ENCODE data around the gene ETS2.

ETS2 gene

GRCh38 chr21:38805328-38806152, at the start of gene ETS2:
Gene ETS2, plus strand, starts transcription at chr21:38805929. Its CDS starts 4,106 bp downstream, at chr21:38810035.
- peak; percentile 93 for DNase-seq

- DNase-seq: no peak
Measured at GRCh38 chr21:38756746-38757145, 49.0 kb upstream of the ETS2 start.

GRCh38 chr21:38758501-38759214, 47.1 kb upstream of the ETS2 start:
- DNase-seq: no peak

- DNase-seq: peak; percentile 39
Measured at GRCh38 chr21:38759413-38759812, 46.3 kb upstream of the ETS2 start.

GRCh38 chr21:38760017-38760761, 45.5 kb upstream of the ETS2 start:
- peak; percentile 28 for DNase-seq

- no peak for DNase-seq
Measured at GRCh38 chr21:38760762-38761155, 45.0 kb upstream of the ETS2 start.

- no peak for DNase-seq
Measured at GRCh38 chr21:38761531-38761930, 44.2 kb upstream of the ETS2 start.

- no peak for DNase-seq
Measured at GRCh38 chr21:38765056-38765455, 40.7 kb upstream of the ETS2 start.

GRCh38 chr21:38766987-38767722, 38.6 kb upstream of the ETS2 start:
- DNase-seq: no peak

GRCh38 chr21:38768471-38769063, 37.2 kb upstream of the ETS2 start:
- peak; percentile 24 for DNase-seq

- peak; percentile 35 for DNase-seq
Measured at GRCh38 chr21:38769191-38769780, 36.4 kb upstream of the ETS2 start.

GRCh38 chr21:38770660-38771059, 35.1 kb upstream of the ETS2 start:
- DNase-seq: no peak

GRCh38 chr21:38771536-38771935, 34.2 kb upstream of the ETS2 start:
- no peak for DNase-seq

- DNase-seq: no peak
Measured at GRCh38 chr21:38772646-38773045, 33.1 kb upstream of the ETS2 start.

GRCh38 chr21:38773099-38774061, 32.3 kb upstream of the ETS2 start:
- peak; percentile 71 for DNase-seq

- no peak for DNase-seq
Measured at GRCh38 chr21:38774152-38774551, 31.6 kb upstream of the ETS2 start.

- DNase-seq: no peak
Measured at GRCh38 chr21:38774586-38775285, 31.0 kb upstream of the ETS2 start.

- DNase-seq: no peak
Measured at GRCh38 chr21:38775733-38776132, 30.0 kb upstream of the ETS2 start.

GRCh38 chr21:38777015-38777414, 28.7 kb upstream of the ETS2 start:
- no peak for DNase-seq

- DNase-seq: no peak
Measured at GRCh38 chr21:38777531-38777930, 28.2 kb upstream of the ETS2 start.
